Neural progenitor cell (in vitro differentiated cells): ENCODE measurements around the gene ASTN2.

ENCODE experiments used
- CTCF ChIP-seq: fragments of 200-600 bp; sonication (generic); IDR thresholded peaks from 2 replicates; pipeline ENCODE4 v1.5.1; 2017; ENCODE audit warnings: antibody characterized with exemption, mild to moderate bottlenecking
- EZH2 ChIP-seq: fragments of 200-600 bp; sonication (generic); IDR thresholded peaks from 2 replicates; pipeline ENCODE4 v1.6.1; 2017; ENCODE audit warnings: antibody characterized with exemption, mild to moderate bottlenecking, moderate library complexity
- EZH2phosphoT487 ChIP-seq: fragments of 200-600 bp; sonication (generic); IDR thresholded peaks from 2 replicates; pipeline ENCODE4 v1.6.1; 2017; ENCODE audit warnings: antibody characterized with exemption

- TF ChIP-seq CTCF (no peak), EZH2 (no peak), EZH2phosphoT487 (no peak)
These were observed 899.3 kb downstream of the ASTN2 start for GRCh38 chr9:116515541-116515940.
